Measurements from ENCODE around the gene PNMA8A.
"Not testable (repeated sequence)": the region's sequence is repeated elsewhere in the genome, so short reads cannot be mapped to it uniquely, and the experiment has no call there.

The PNMA8A gene

DNA sequence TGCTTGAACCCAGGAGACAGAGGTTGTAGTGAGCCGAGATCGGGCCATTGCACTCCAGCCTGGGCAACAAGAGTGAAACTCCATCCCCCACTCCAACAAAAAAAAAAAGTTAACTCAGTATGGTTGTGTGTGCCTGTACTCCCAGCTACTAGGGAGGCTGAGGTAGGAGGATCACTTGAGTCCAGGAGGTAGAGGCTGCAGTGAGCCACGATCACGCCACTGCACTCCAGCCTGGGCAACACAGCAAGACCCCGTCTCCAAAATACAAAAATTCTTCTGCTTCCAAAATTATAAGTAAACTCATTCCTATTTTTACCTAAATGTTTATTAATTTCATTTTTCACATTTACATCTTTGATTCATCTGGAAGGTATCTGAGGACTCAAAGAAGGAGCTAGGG is 14.4 kb downstream of the PNMA8A start:
- H3K4me1 Mint-ChIP-seq, result no peaks in the 10 kb centered on the region
- no peak overlapping the region for H3K4me3 Mint-ChIP-seq
- no peak overlapping the region for H3K27ac Mint-ChIP-seq
- H3K9me3 Mint-ChIP-seq, result no peaks in the 10 kb centered on the region
- H3K27me3 Mint-ChIP-seq, result peaks cover 41% of the 10 kb centered on the region
- DNase-seq (no peak), ATAC-seq (no peak)

DNA sequence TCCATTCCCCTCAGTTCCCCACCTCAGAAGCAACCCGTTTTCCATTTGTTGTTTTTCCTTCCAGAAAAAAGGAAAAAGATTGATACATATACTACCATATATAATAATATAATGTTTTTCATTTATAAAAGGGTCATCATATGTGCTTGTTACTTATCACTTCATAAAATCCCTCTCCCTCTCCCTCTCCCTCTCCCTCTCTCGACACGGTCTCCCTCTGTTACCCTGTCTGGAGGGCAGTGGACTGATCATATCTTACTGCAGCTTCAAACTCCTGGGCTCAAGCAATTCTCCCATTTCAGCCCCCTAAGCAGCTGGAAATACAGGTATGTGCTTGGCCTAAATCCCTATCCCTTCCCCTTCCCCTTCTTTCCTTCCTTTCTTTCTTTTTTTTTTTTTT is 17.1 kb downstream of the PNMA8A start:
- ATAC-seq, result no peak
- H3K4me1 Mint-ChIP-seq, result no peaks in the 10 kb centered on the region
- no peak for DNase-seq
- H3K27me3 Mint-ChIP-seq, result peaks cover 51% of the 10 kb centered on the region
- H3K27ac Mint-ChIP-seq, result no peak overlapping the region
- no peak overlapping the region for H3K4me3 Mint-ChIP-seq
- H3K9me3 Mint-ChIP-seq, result peaks cover 7% of the 10 kb centered on the region in 2 donors

DNA sequence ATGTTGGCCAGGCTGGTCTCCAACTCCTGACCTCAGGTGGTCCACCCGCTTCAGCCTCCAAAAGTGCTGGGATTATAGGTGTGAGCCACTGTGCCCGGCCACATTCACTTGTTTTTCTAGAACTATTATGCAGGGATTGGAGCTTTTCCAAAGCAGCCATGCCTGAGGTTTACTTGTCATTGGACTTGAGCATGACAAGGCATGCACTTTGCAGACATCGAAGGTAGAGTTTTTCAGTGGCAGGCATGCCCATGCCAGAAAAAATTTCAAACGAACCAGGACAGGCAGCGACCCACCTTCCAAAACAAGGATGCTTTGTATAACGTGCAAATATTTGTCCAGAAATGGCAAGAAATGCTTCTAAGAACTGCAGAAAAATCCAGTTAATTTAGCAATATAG is 17.7 kb downstream of the PNMA8A start:
- DNase-seq (no peak), ATAC-seq (no peak)
- Mint-ChIP-seq H3K9me3 (peaks cover 7 to 9% of the 10 kb centered on the region in 2 donors), H3K27me3 (peaks cover 51% of the 10 kb centered on the region), H3K4me3 (no peak overlapping the region), H3K4me1 (no peaks in the 10 kb centered on the region), H3K27ac (no peak overlapping the region)

DNA sequence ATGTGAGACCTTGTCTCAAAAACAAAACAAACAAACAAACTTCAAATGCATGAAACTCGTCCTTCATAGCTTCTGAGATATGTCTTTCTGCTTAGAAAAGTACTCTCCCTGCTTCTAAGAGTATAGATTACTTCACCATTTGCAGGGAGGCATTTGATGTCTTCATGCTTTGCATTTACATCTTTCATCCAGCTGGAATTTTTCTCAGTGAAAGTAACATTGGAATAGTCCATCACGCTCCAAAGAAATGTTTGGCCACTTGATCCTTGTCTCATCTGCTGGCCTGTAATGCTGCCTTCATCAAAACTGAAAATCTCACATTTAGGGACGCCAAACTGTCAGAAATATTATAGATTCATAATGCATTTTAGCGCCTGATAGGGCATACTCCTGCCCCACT is 19.2 kb downstream of the PNMA8A start:
- H3K27ac Mint-ChIP-seq, result no peak overlapping the region
- ATAC-seq (no peak), DNase-seq (no peak)
- no peaks in the 10 kb centered on the region for H3K4me1 Mint-ChIP-seq
- H3K4me3 Mint-ChIP-seq, result no peak overlapping the region
- peaks cover 7 to 9% of the 10 kb centered on the region in 2 donors for H3K9me3 Mint-ChIP-seq
- peaks cover 54% of the 10 kb centered on the region for H3K27me3 Mint-ChIP-seq

DNA sequence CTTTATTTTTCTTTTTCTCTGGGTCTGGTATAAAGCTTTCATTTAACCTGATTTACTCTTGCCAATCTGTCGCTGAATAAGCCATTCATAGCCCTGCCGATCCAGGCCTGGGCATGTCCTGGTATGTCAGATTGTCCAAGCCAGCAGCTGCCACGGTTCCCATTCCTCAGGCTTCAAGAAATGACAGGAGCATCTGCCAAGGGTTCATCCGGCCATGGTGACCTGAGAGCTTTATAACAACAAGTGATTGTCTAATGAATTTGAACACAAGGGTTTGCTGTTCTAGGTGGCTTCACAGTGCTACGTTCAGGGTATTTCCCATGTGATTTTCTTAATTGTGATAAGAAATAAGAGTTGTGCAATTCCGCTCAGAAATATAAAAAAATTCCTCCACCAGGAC is 20.0 kb downstream of the PNMA8A start:
- DNase-seq (no peak), ATAC-seq (no peak)
- H3K4me1 Mint-ChIP-seq, result no peaks in the 10 kb centered on the region
- no peak overlapping the region for H3K27ac Mint-ChIP-seq
- peaks cover 7 to 9% of the 10 kb centered on the region in 2 donors for H3K9me3 Mint-ChIP-seq
- no peak overlapping the region for H3K4me3 Mint-ChIP-seq
- H3K27me3 Mint-ChIP-seq, result peaks cover 47% of the 10 kb centered on the region

DNA sequence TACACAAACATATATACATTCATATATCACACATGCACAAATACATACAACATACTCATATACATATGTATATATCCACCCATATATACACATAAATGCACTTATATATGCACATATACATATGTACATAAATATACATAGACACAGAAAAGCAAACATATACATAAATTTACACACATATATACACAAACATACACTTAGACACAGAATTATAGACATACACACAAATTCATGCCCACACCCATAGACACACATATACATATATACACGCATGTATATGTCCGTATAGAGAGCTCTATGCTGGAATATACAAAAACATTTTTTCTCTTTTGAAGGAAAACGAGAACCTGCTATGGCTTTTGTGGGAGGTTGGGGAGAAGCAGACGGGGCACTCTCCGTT is 20.6 kb downstream of the PNMA8A start:
- H3K27me3 Mint-ChIP-seq, result peaks cover 41% of the 10 kb centered on the region
- no peak overlapping the region for H3K4me3 Mint-ChIP-seq
- H3K9me3 Mint-ChIP-seq, result peaks cover 7 to 9% of the 10 kb centered on the region in 2 donors
- no peak for DNase-seq
- no peak for ATAC-seq
- H3K4me1 Mint-ChIP-seq, result no peaks in the 10 kb centered on the region
- H3K27ac Mint-ChIP-seq, result no peak overlapping the region

DNA sequence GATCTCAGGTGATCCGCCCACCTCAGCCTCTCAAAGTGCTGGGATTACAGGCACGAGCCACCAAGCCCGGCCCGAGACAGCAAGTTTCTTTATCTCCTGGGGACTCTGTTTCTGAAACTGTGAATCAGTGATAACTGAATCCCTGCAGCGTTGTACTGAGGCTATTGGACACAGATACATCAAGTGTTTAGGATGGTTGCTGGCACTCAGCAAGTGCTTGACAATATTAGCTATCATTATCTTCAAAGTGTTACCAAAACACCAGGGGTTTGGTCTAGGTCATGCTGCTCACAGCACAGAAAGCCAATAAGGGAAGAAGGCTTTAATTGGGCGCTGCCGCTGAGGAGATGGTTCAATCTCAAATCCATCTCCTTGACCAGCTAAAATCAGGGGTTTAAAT is 22.1 kb downstream of the PNMA8A start:
- ATAC-seq (no peak), DNase-seq (no peak)
- peaks cover 26% of the 10 kb centered on the region for H3K27me3 Mint-ChIP-seq
- no peaks in the 10 kb centered on the region for H3K4me1 Mint-ChIP-seq
- no peak overlapping the region for H3K4me3 Mint-ChIP-seq
- H3K27ac Mint-ChIP-seq, result no peak overlapping the region
- peaks cover 7 to 9% of the 10 kb centered on the region in 2 donors for H3K9me3 Mint-ChIP-seq

DNA sequence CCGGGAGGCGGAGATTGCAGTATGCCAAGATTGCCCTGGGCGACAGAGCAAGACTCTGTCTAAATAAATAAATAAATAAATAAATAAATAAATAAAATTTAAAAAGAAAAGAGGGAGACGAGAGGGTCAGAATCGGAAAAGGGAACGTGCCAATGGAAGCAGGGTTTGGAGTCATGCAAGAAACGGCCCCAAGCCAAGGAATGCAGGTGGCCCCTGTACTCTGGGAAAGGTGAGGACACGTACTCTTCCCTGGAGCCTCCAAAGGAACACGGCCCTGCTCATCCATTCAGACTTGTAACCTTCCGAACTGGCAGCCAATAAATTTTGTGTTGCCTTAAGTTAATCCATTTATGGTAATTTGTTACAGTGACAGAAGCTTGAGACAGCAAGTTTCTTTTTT is 22.8 kb downstream of the PNMA8A start:
- H3K9me3 Mint-ChIP-seq, result peaks cover 7 to 9% of the 10 kb centered on the region in 2 donors
- ATAC-seq (no peak), DNase-seq (no peak)
- no peaks in the 10 kb centered on the region for H3K4me1 Mint-ChIP-seq
- H3K27ac Mint-ChIP-seq, result no peak overlapping the region
- peaks cover 26% of the 10 kb centered on the region for H3K27me3 Mint-ChIP-seq
- H3K4me3 Mint-ChIP-seq, result no peak overlapping the region

DNA sequence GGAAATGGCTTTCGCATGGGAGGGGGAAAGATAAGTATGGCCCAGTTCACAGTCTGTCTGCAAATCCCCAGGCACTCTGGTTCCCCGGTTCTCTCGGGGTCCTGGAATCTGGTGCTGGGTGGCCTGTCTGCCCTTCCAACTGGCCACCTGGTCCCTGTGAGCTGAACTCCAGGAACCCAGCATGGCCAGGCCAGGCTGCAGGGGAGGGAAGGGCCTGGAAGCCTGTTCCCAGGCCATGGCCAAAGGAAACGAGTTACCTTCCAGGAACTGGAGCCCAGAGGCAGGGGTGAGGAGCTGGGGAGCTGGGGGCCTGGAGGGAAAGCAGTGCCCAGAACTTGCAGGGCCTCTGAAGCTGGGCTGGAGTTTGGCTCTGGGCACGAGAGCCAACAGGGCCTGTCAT is 23.5 kb downstream of the PNMA8A start:
- H3K4me1 Mint-ChIP-seq, result no peaks in the 10 kb centered on the region
- peaks cover 7 to 9% of the 10 kb centered on the region in 2 donors for H3K9me3 Mint-ChIP-seq
- H3K27ac Mint-ChIP-seq, result no peak overlapping the region
- H3K4me3 Mint-ChIP-seq, result no peak overlapping the region
- no peak for ATAC-seq
- no peak for DNase-seq
- H3K27me3 Mint-ChIP-seq, result peaks cover 26% of the 10 kb centered on the region

DNA sequence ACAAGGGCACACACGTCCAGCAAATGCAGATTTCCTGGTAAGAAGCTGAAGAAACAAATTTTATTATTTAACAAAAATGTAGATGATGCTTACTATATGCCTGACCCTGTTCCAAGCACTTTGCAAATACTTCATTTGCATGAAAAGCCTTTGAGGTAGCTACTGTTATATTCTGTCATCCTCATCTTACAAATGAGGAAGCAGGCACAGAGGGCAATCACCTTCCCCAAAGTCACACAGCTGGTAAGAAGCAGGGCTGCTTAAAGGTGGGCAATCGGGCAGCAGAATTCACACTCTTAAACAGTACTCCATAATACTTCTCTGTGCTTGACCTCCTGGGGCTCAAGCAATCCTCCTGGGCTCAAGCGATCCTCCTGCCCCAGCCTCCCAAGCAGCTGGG is 24.4 kb downstream of the PNMA8A start:
- ATAC-seq (no peak), DNase-seq (no peak)
- Mint-ChIP-seq H3K9me3 (peaks cover 7 to 9% of the 10 kb centered on the region in 2 donors), H3K27me3 (peaks cover 24% of the 10 kb centered on the region), H3K4me1 (no peaks in the 10 kb centered on the region), H3K4me3 (no peak overlapping the region), H3K27ac (no peak overlapping the region)

DNA sequence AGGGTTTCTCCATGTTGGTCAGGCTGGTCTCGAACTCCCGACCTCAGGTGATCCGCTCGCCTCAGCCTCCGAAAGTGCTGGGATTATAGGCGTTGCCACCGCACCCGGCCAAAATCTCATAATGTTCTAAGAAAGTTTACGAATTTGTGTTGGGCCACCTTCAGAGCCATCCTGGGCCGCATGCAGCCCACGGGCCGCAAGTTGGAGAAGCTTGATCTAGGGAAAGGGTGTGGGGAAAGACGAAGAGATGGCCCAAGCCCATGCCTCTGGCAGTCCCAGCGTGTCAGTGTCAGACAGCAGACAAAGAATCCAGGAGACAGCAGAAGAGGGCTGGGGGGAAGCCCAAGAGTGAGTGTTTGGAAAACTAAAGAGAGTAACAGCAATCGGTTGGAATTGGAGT is 25.3 kb downstream of the PNMA8A start:
- ATAC-seq (no peak), DNase-seq (no peak)
- H3K9me3 Mint-ChIP-seq, result peaks cover 7 to 9% of the 10 kb centered on the region in 2 donors

DNA sequence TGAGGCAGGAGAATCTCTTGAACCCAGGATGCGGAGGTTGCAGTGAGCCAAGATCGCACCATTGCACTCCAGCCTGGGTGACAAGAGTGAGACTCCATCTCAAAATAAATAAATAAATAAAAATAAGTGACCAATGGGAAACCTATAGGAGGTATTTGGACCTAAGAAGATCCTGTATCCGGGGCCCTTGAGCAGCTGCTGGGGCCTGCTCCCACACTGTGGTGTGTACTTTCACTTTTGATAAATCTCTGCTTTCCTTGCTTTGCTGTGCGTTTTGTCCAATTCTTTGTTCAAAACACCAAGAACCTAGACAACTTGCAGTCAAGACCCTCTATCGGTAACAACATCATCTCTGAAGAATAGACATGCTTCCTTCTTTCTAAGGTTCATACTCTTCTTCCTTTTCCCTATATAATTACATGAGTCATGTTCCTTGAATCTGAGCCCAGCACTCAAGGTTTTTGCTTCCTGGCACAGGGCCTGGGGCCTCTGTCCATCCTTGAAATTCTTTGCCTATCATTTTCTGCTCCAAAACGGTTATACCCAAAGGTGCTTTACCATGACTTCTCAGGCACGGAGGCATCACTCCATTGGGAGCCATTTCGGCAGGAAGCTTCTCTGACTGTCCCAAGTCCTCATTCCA is 28.4 kb downstream of the PNMA8A start:
- Mint-ChIP-seq H3K27ac (no peak overlapping the region), H3K4me3 (no peak overlapping the region), H3K4me1 (no peaks in the 10 kb centered on the region), H3K27me3 (peaks cover 14% of the 10 kb centered on the region), H3K9me3 (no peaks in the 10 kb centered on the region)
- ATAC-seq, result no peak
- no peak for DNase-seq

More for the DNA sequence above, 25.3 kb downstream of the PNMA8A start:
- Mint-ChIP-seq H3K4me1 (no peaks in the 10 kb centered on the region), H3K4me3 (no peak overlapping the region), H3K27ac (no peak overlapping the region), H3K27me3 (peaks cover 14% of the 10 kb centered on the region)

DNA sequence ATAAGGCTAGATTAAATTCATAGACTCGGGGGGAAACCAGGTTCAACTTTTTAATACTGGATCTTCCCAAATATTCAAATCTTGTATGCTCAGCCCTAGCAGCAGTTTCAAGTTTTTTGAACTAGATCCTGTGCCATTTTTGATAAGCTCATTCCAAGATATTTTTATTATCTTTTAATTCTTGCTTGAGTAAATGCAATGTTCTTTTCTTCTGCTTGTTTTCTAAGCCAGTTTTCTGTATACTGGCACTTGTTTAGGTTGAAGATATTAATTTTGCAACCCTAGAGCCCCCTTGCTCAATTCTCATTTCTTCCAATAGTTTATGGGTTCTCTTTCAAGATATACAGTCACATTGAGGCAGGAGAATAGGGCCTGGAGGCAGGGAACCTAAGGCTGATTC is 29.5 kb downstream of the PNMA8A start:
- no peak for DNase-seq
- Mint-ChIP-seq H3K9me3 (no peaks in the 10 kb centered on the region), H3K4me1 (no peaks in the 10 kb centered on the region), H3K27me3 (peaks cover 13% of the 10 kb centered on the region), H3K27ac (no peak overlapping the region), H3K4me3 (no peak overlapping the region)
- no peak for ATAC-seq

DNA sequence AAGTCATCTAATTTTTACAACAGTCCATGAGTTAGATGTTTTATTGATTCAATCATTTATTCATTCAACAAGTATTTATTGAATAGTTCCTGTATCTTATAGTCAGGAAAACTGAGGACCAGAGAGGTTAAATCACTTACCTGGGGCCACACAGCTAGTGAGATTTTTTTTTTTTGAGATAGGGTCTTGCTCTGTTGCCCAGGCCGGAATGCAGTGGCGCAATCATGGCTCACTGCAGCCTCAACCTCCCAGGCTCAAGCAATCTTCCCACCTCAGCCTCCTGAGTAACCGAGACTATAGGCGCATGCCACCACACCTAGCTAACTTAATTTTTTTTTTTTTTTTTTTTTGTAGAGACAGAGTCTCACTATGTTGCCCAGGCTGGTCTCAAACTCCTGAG is 35.7 kb downstream of the PNMA8A start:
- H3K9me3 Mint-ChIP-seq, ATAC-seq, H3K27ac Mint-ChIP-seq, H3K4me3 Mint-ChIP-seq, H3K4me1 Mint-ChIP-seq, DNase-seq: not testable (repeated sequence)
- H3K27me3 Mint-ChIP-seq, result peaks cover 53% of the 10 kb centered on the region

DNA sequence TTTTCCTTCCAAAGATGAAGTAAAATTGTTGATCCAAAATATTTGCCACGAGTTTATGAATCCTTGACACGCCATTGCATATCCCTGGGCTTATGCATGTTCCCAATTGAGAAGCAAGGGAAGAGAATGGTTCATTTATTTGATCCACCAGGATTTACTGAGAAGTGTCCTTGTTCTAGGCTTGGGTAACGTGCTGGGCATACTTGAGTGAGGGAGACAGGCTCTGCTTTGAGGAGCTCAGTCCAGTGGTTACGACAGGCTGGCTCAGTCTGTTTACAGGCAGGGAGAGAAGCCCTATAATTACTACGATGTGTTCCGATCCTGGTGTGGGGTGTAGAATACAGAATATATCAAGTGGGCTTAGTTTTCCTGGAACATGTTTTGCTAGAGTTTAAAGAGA is 36.4 kb downstream of the PNMA8A start:
- H3K27ac Mint-ChIP-seq, result no peak overlapping the region
- ATAC-seq (no peak), DNase-seq (no peak)
- peaks cover 59% of the 10 kb centered on the region for H3K27me3 Mint-ChIP-seq
- no peak overlapping the region for H3K4me3 Mint-ChIP-seq
- H3K4me1 Mint-ChIP-seq, result no peaks in the 10 kb centered on the region
- H3K9me3 Mint-ChIP-seq, result no peaks in the 10 kb centered on the region

DNA sequence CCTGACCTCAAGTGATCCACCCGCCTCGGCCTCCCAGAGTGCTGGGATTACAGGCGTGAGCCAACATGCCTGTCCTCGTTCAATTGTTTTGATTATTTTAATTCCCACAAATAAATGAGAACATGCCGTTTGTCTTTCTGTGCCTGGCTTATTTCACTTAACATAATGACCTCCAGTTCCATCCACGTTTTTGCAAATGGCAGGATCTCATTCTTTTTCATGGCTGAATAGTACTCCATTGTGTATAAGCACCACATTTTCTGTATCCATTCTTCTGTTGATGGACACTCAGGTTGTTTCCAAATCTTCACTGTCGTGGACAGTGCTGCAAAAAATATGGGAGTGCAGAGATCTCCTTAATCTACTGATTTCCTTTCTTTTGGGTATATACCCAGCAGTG is 37.9 kb downstream of the PNMA8A start:
- ATAC-seq, H3K4me3 Mint-ChIP-seq, H3K9me3 Mint-ChIP-seq, H3K4me1 Mint-ChIP-seq, H3K27ac Mint-ChIP-seq, DNase-seq: not testable (repeated sequence)
- peaks cover 75% of the 10 kb centered on the region for H3K27me3 Mint-ChIP-seq

DNA sequence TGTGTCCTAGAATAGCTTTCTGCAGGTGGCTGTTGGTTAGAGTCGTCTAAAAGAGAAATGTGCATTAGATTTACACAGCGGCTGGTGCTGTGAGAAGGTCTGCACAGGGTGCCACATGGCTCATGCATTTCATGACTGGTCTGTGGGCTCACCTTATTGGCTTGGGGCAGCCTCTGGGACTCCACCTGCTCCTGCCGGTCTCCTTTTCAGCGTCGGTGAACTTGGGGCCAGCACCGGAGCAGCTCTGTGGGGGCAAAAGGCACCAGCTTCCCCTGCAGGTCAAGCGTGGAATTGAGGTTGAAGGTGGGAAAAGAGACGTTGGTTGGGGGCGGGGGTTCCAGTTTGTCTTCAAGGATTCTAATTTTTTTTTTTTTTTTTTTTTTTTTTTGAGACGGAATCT is 39.5 kb downstream of the PNMA8A start:
- no peak for ATAC-seq
- no peak for DNase-seq
- Mint-ChIP-seq H3K9me3 (no peaks in the 10 kb centered on the region), H3K27me3 (peaks cover 79% of the 10 kb centered on the region), H3K4me3 (no peak overlapping the region), H3K4me1 (peaks cover 25% of the 10 kb centered on the region), H3K27ac (no peak overlapping the region)
